GM12801 (cell line): Measurements from ENCODE around the gene PICALM.

Experiments used
- CTCF ChIP-seq: IDR thresholded peaks from one replicate; pipeline ENCODE4 v1.5.1; 2011; ENCODE audit warnings: control low read depth; ENCODE audit not compliant: insufficient read length; ENCODE audit errors: extremely low read depth

PICALM gene

DNA sequence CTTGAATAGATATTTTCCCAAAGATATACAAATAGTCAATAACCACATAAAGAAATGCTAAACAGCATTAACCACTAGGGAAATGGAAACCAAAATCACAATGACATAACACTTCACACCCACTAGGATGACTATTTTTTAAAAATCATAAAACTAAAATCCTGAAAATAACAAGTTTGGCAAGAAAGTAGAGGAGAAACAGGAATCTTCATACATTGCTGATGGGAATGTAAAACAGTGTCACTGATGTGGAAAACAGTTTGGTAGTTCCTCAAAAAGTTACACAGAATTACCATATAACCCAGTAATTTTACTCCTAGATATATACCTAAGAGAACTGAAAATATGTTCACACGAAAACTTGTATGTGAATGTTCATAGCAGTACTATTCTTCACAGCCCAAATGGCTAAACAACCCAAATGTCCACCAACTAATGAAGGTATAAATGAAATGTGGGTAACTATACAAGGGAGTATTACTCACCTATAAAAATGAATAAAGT lies 12.5 kb downstream of the PICALM start:
- TF ChIP-seq CTCF = no peak

GRCh38 chr11:86052693-86053641 lies 15.9 kb downstream of the PICALM start:
- no peak for TF ChIP-seq CTCF

DNA sequence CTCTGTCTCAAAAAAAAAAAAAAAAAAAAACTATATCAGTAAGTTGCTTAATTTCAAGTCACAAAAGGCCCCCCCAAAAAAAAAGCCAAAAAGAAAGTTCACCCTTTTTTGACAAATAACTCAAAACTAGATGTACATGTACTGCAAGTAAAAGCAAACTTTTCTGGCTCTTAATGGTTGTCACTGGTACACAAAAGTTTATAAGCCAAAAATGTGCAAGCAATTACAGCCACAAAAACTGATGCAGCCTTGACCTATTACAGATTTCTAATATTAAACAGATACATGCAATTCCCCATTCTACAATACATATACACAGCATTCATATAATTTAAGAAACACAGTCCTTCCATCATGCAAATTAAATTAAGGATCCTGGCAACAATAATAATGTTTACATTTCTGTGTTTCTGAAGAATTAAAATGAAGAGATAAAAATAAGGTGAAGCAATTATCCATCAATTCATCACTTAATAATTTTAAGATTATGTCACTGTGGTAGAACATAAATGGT lies 18.6 kb downstream of the PICALM start:
- TF ChIP-seq CTCF = no peak

- no peak for TF ChIP-seq CTCF
Measured at GRCh38 chr11:86047275-86047991, 21.5 kb downstream of the PICALM start.

DNA sequence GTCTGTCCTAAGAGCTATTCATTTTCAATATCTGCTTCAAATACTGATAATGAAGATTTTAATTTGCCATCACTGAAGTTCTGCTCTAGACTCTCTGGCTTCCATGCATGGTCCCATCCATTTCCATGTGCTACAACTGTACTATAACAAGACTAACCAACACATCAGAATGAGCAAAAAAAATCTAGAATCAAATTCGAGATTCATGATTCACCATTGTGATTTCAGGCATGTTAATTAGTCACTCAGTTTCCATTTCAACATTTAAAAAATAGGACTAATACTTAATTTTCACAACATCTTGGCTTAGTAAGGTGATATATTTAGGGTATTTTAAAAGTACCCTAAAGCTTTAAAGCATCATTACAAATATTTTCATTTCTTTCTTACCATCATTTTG lies 22.8 kb downstream of the PICALM start:
- no peak for TF ChIP-seq CTCF

DNA sequence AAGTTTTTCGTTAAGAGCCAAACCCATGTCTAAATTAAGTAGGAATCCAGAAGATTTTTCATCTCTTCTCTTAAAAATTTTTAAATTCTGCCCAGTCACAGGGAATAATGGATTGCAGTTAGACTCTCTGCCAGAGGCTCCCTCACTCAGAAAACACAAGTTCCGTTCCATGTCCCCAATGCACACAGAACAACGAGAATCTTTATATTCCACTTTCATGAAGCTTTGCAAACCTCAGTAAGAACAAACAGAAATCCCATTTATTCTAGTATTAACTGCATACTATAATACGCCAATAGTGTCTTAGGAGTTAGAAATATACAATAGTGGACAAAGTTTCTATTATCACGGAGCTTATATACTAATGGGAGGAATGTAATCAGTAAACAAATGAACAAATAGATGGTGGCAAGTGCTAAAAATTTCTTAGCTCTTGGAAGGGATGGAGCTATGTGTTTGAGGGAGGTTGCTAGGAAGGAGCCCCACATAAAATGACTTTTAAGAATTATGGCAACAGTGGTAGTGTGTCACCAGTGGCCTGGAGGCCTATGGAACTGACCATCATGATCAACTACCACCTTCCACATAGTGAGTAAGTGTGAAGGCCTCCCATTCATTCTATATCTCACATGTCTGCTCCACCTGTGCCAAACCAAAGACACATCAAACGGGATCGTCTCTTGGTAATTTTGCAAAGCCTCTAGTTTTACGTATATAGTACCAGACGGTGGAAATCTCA lies 24.9 kb downstream of the PICALM start:
- no peak for TF ChIP-seq CTCF
